CD14-positive monocyte (primary cell): ENCODE results near the gene IKZF2. TPM values are rescaled to one million over a fixed set of nuclear protein-coding genes. Genes with fewer than 3 reads are reported as not detected.

Experiments used
- DNase-seq, 3 donors: peaks; one replicate each; pipeline ENCODE4 v3.0.0-alpha.2; 2011 to 2022
- H2AFZ ChIP-seq: 2 replicates; pipeline ENCODE4 v1.6.0; 2012; ENCODE audit warnings: mild to moderate bottlenecking, low read depth, low read length, inconsistent platforms; ENCODE audit not compliant: insufficient read depth, poor library complexity, severe bottlenecking
- H3K27ac ChIP-seq, 2 donors: 1 replicate in 1 of 2; 2 replicates in 1 of 2; pipeline ENCODE4 v1.5.1; 2012 to 2013; ENCODE audit warnings: low read length in 2 of 2, control low read depth in 1 of 2, inconsistent platforms in 1 of 2, low read depth in 1 of 2, mild to moderate bottlenecking in 1 of 2
- H3K27me3 ChIP-seq, 2 donors: one replicate each; pipeline versions ENCODE4 v1.6.0 to v1.6.1; 2011 to 2013; ENCODE audit warnings: low read length in 2 of 2; ENCODE audit not compliant: control insufficient read depth in 2 of 2, insufficient read depth in 2 of 2
- H3K36me3 ChIP-seq, 2 donors: replicated peaks in 1 of 2; 1 replicate in 1 of 2; 2 replicates in 1 of 2; pipeline versions ENCODE4 v1.5.1 to v1.6.1; 2012 to 2013; ENCODE audit warnings: low read length in 2 of 2, control low read depth in 1 of 2, inconsistent platforms in 1 of 2, mild to moderate bottlenecking in 1 of 2; ENCODE audit not compliant: insufficient read depth in 2 of 2, control insufficient read depth in 1 of 2
- H3K4me1 ChIP-seq, 2 donors: 1 replicate in 1 of 2; 2 replicates in 1 of 2; pipeline versions ENCODE4 v1.5.1 to v1.6.1; 2012 to 2013; ENCODE audit warnings: low read length in 2 of 2, control low read depth in 1 of 2, inconsistent platforms in 1 of 2, mild to moderate bottlenecking in 1 of 2, moderate library complexity in 1 of 2; ENCODE audit not compliant: insufficient read depth in 2 of 2, control insufficient read depth in 1 of 2
- H3K4me2 ChIP-seq: replicated peaks from 2 replicates; pipeline ENCODE3; 2012; ENCODE audit warnings: low read length, moderate library complexity, mild to moderate bottlenecking; ENCODE audit not compliant: poor library complexity, severe bottlenecking; ENCODE audit errors: extremely low read depth
- H3K4me3 ChIP-seq, 3 experiments: fragments of 200-600 bp in 1 of 3; sonication (generic) in 1 of 3; replicated peaks in 1 of 3; 1 replicate in 2 of 3; 2 replicates in 1 of 3; pipeline ENCODE4 v1.5.1; 2011 to 2013; ENCODE audit warnings: low read length in 3 of 3, mild to moderate bottlenecking in 3 of 3, control low read depth in 2 of 3, low read depth in 2 of 3, inconsistent platforms in 1 of 3, moderate library complexity in 1 of 3
- H3K79me2 ChIP-seq: 2 replicates; pipeline ENCODE4 v1.6.0; 2012; ENCODE audit warnings: mild to moderate bottlenecking, control low read depth, inconsistent platforms, low read length, moderate library complexity; ENCODE audit not compliant: insufficient read depth
- H3K9ac ChIP-seq: 2 replicates; pipeline ENCODE4 v1.6.0; 2017; ENCODE audit warnings: low read length, mild to moderate bottlenecking; ENCODE audit not compliant: insufficient read depth, poor library complexity, severe bottlenecking
- H3K9me3 ChIP-seq, 2 donors: replicated peaks in 1 of 2; 1 replicate in 1 of 2; 2 replicates in 1 of 2; pipeline versions ENCODE4 v1.5.1 to v1.6.1; 2012 to 2013; ENCODE audit warnings: low read length in 2 of 2, control low read depth in 1 of 2; ENCODE audit not compliant: control insufficient read depth in 1 of 2, insufficient read depth in 1 of 2
- H4K20me1 ChIP-seq: 2 replicates; pipeline ENCODE4 v1.6.0; 2012; ENCODE audit warnings: mild to moderate bottlenecking, low read length, control low read depth, moderate library complexity; ENCODE audit not compliant: insufficient read depth
- H3K27ac Mint-ChIP-seq, 7 donors: one replicate each; pipeline ENCODE4 v1.8.0; 2020; ENCODE audit warnings: mild to moderate bottlenecking in 7 of 7, mixed read lengths in 7 of 7, moderate library complexity in 6 of 7, inconsistent platforms in 2 of 7
- H3K27me3 Mint-ChIP-seq, 3 donors: one replicate each; pipeline ENCODE4 v1.8.0; 2021 to 2022; ENCODE audit warnings: low read depth in 3 of 3, mild to moderate bottlenecking in 3 of 3, mixed read lengths in 3 of 3, moderate library complexity in 3 of 3, inconsistent platforms in 1 of 3
- H3K36me3 Mint-ChIP-seq, 2 donors: one replicate each; pipeline ENCODE4 v1.8.0; 2020; ENCODE audit warnings: mixed read lengths in 2 of 2, inconsistent platforms in 1 of 2, mild to moderate bottlenecking in 1 of 2
- H3K4me1 Mint-ChIP-seq: one replicate; pipeline ENCODE4 v1.8.0; 2020; ENCODE audit warnings: mild to moderate bottlenecking, mixed read lengths
- H3K4me3 Mint-ChIP-seq, 2 donors: one replicate each; pipeline ENCODE4 v1.8.0; 2020; ENCODE audit warnings: mild to moderate bottlenecking in 2 of 2, mixed read lengths in 2 of 2, moderate library complexity in 1 of 2
- H3K9me3 Mint-ChIP-seq, 7 donors: one replicate each; pipeline ENCODE4 v1.8.0; 2020 to 2022; ENCODE audit warnings: mixed read lengths in 7 of 7, mild to moderate bottlenecking in 6 of 7, moderate library complexity in 6 of 7, inconsistent platforms in 2 of 7
- CTCF ChIP-seq: fragments of 200-600 bp; IDR thresholded peaks from one replicate; pipeline ENCODE4 v1.8.0; 2022; ENCODE audit warnings: antibody characterized with exemption, mild to moderate bottlenecking
- WGBS: methylation state at CpG from one replicate; pipeline ENCODE4 v1.1.5; 2013; ENCODE audit warnings: missing lambda C conversion rate; ENCODE audit not compliant: insufficient coverage; 5-methylcytosine and 5-hydroxymethylcytosine counted together
- intact Hi-C, 2 donors: fragments of 100-400 bp; cut with micrococcal nuclease; formaldehyde crosslinking; loops; one replicate each; pipeline versions ENCODE4 v1.15.0 to v1.15.1; 2023
- polyA plus RNA-seq, 3 donors: library from polyadenylated mRNA; depleted of rRNA in 1 of 3; unstranded in 2 of 3; stranded (reverse) in 1 of 3; fragments of 300-500 nt in 2 of 3; fragments of >200 nt in 1 of 3; fragmentation: Illumina TruSeq in 2 of 3; gene quantifications; 1 replicate in 2 of 3; 2 replicates in 1 of 3; pipeline ENCODE4 v1.2.3, GENCODE V29; 2012 to 2021

Gene IKZF2
- polyA plus RNA-seq, 3 donors, result 0.10 to 0.12 (median 0.11) TPM

GRCh38 chr2:213007290-213007838, 144.0 kb downstream of the IKZF2 start:
- Histone ChIP-seq H3K27me3 (no peaks in the 10 kb centered on the region), H3K27ac (no peak overlapping the region), H4K20me1 (no peaks in the 10 kb centered on the region), H3K79me2 (no peaks in the 10 kb centered on the region), H3K9me3 (no peaks in the 10 kb centered on the region), H2AFZ (no peak overlapping the region), H3K9ac (no peak overlapping the region), H3K4me1 (no peaks in the 10 kb centered on the region), H3K36me3 (no peaks in the 10 kb centered on the region), H3K4me2 (no peak overlapping the region), H3K4me3 (no peak overlapping the region)
- intact Hi-C loops, result no loop called here
- no peak overlapping the region for H3K27ac Mint-ChIP-seq
- H3K36me3 Mint-ChIP-seq, result no peaks in the 10 kb centered on the region
- H3K4me3 Mint-ChIP-seq, result no peak overlapping the region
- no peaks in the 10 kb centered on the region for H3K4me1 Mint-ChIP-seq
- no peak for DNase-seq
- no peak for TF ChIP-seq CTCF
- WGBS, result 94% methylated on average over 3 of the region's 5 CpGs
- H3K27me3 Mint-ChIP-seq, result no peaks in the 10 kb centered on the region
- peaks cover 0 to 3% (median 0%) of the 10 kb centered on the region in 7 donors for H3K9me3 Mint-ChIP-seq

- no peak for TF ChIP-seq CTCF
- no peaks in the 10 kb centered on the region for H3K27me3 Mint-ChIP-seq
- Histone ChIP-seq H3K9me3 (no peaks in the 10 kb centered on the region), H3K27me3 (no peaks in the 10 kb centered on the region), H2AFZ (no peak overlapping the region), H3K4me2 (no peak overlapping the region), H4K20me1 (no peaks in the 10 kb centered on the region), H3K9ac (no peak overlapping the region), H3K4me1 (no peaks in the 10 kb centered on the region), H3K4me3 (no peak overlapping the region), H3K79me2 (no peaks in the 10 kb centered on the region), H3K36me3 (no peaks in the 10 kb centered on the region), H3K27ac (no peak overlapping the region)
- H3K9me3 Mint-ChIP-seq, result no peaks in the 10 kb centered on the region
- intact Hi-C loops, result no loop called here
- peaks cover 5% of the 10 kb centered on the region for H3K4me1 Mint-ChIP-seq
- no peak overlapping the region for H3K4me3 Mint-ChIP-seq
- H3K36me3 Mint-ChIP-seq, result no peaks in the 10 kb centered on the region
- H3K27ac Mint-ChIP-seq, result no peak overlapping the region
- 84% methylated on average over 2 of the region's 5 CpGs for WGBS
- DNase-seq, result no peak
Observed at GRCh38 chr2:213004197-213004821, 147.1 kb downstream of the IKZF2 start.
